ENCODE results near the gene POLR2E.

GRCh38 chr19:1069009-1069779, 26.0 kb downstream of the POLR2E start:
- no peak for TF ChIP-seq POLR2A (IDR thresholded peaks at IDR 0.05)
- no peak for TF ChIP-seq CTCF (IDR thresholded peaks at IDR 0.05)
